Renal pelvis (tissue), 4 donors: ENCODE measurements around the gene FAM117B. TPM values are rescaled to one million over a fixed set of nuclear protein-coding genes. Genes with fewer than 3 reads are reported as not detected.
"Not testable (repeated sequence)": the region's sequence is repeated elsewhere in the genome, so short reads cannot be mapped to it uniquely, and the experiment has no call there.

Experiments
- DNase-seq: peaks from one replicate; pipeline ENCODE4 v3.0.0-alpha.2; 2013
- polyA plus RNA-seq, 3 donors: library from polyadenylated mRNA; unstranded; fragments of 120-200 nt; gene quantifications; one replicate each; pipeline ENCODE4 v1.2.1, GENCODE V29; 2013; ENCODE audit not compliant: insufficient read length in 3 of 3

FAM117B gene
- polyA plus RNA-seq, 3 donors, result 22.7 to 30.4 (median 29.4) TPM

- DNase-seq, result no peak
Observed at GRCh38 chr2:202693503-202693902, 58.7 kb downstream of the FAM117B start.

GRCh38 chr2:202695166-202695565, 60.4 kb downstream of the FAM117B start:
- DNase-seq, result no peak

GRCh38 chr2:202700075-202700901, 65.5 kb downstream of the FAM117B start:
- DNase-seq, result no peak

DNA sequence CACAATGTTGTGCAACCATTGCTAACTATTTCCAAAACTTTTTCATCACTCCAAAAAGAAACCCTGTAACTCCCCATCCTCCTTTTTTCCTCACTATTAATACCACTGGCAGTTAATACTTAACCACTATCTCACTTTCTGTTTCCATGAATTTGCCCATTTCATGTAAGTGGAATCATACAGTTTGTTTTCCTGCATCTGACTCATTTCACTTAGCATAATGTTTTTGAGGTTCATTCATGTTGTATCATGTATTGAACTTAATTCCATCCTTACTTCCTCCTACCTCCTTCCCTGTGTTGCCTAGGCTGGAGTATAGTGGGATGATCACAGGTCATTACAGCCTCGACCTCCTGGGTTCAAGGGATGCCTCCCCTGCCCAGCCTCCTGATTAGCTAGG, 68.3 kb downstream of the FAM117B start:
- DNase-seq, result no peak

GRCh38 chr2:202704248-202704647, 69.5 kb downstream of the FAM117B start:
- no peak for DNase-seq

DNA sequence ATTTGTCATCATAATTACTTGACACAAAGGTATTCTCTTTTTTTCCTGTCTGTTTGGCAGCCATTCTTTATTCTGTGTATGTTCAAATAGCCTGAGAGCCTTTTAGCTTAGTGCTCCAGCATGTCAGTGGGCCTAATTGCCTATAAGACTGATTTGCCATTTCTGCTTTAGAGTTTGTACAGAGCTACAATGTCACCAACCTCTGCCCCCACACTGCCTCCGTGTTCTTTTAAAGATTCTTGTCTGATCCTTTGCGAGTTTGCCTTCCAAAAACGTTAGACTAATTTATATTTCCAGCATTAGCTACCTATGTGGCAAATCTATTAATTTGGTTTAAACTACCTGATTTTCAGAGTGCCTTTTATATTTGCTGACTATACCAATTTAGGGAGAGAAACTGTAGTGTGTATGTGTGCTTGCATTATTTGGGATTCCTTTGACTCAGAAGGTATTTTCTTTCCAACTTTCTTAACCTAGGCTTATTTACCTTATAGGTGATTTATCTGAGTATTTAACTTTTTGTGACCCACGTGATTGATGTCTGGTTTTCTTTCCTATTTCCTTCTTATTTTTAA, 70.8 kb downstream of the FAM117B start:
- DNase-seq, result no peak

DNA sequence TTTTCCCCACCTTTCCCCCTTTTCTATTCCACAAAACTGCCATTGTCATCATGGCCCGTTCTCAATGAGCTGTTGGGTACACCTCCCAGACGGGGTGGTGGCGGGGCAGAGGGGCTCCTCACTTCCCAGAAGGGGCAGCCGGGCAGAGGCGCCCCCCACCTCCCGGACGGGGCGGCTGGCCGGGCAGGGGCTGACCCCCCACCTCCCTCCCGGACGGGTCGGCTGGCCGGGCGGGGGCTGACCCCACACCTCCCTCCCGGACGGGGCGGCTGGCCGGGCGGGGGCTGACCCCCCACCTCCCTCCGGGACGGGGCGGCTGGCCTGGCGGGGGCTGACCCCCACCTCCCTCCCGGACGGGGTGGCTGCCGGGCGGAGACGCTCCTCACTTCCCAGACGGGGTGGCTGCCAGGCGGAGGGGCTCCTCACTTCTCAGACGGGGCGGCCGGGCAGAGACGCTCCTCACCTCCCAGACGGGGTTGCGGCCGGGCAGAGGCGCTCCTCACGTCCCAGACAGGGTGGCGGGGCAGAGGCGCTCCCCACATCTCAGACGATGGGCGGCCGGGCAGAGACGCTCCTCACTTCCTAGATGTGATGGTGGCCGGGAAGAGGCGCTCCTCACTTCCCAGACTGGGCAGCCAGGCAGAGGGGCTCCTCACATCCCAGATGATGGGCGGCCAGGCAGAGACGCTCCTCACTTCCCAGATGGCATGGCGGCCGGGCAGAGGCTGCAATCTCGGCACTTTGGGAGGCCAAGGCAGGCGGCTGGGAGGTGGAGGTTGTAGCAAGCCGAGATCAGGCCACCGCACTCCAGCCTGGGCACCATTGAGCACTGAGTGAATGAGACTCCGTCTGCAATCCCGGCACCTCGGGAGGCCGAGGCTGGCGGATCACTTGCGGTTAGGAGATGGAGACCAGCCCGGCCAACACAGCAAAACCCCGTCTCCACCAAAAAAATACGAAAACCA, 80.5 kb downstream of the FAM117B start:
- DNase-seq, result not testable (repeated sequence)

- DNase-seq, result no peak
Observed at GRCh38 chr2:202716114-202716718, 81.4 kb downstream of the FAM117B start.

GRCh38 chr2:202716953-202717597, 82.3 kb downstream of the FAM117B start:
- no peak for DNase-seq

GRCh38 chr2:202717598-202718310, 83.0 kb downstream of the FAM117B start:
- DNase-seq, result no peak

- no peak for DNase-seq
Observed at GRCh38 chr2:202718614-202719013, 83.8 kb downstream of the FAM117B start.

- DNase-seq, result no peak
Observed at GRCh38 chr2:202720226-202720625, 85.5 kb downstream of the FAM117B start.

DNA sequence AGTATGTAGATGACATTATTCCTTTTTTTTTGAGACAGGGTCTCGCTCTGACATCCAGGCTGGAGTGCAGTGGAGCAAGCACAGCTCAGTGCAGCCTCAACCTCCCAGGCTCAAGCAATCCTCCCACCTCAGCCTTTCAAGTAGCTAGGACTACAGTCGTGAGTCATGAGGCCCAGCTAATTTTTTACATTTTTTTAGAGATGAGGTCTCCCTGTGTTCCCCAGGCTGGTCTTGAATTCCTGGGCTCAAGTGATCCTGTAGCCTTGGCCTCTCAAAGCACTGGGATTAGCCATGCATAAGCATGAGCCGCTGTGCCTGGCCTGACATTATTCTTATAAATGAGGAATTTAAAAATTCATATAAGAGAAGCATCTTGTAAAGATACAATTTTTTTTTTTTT, 86.9 kb downstream of the FAM117B start:
- DNase-seq, result no peak

- no peak for DNase-seq
Observed at GRCh38 chr2:202723746-202724145, 89.0 kb downstream of the FAM117B start.

DNA sequence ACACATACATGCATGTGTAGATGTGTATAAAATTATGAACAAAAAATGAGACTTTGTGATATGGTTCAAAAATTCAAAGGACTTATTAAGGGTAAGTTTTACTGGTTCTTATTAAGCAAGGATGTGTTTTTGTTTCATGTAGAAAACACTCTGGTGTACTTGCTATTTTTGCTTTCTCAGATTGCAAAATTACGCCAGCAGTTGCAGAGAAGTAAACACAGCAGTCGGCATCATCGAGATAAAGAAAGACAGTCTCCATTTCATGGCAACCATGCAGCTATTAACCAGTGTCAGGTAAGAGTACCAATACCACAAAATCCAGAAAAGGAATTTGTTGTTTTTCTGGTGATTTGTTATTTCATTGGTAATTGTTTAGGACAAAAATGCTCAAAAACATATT, 91.3 kb downstream of the FAM117B start:
- no peak for DNase-seq

DNA sequence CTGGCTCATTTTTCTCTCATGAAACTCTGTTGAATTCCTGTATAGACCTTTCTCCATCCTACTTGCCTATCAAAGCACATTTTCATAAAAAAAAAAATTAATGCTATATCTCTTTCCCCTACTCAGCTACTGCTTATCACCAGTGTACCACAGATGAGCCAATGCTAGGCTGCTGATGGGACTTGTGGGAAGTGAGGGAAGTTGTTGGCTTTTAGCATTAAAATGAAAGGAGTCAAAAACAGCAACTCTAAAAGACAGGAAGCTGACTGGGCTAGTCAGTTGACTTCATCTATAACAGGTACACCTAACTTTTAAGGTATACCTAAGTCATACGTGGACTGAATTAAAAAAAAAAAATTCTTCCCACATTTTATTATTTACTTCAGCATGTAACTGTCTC, 102.1 kb downstream of the FAM117B start:
- no peak for DNase-seq

DNA sequence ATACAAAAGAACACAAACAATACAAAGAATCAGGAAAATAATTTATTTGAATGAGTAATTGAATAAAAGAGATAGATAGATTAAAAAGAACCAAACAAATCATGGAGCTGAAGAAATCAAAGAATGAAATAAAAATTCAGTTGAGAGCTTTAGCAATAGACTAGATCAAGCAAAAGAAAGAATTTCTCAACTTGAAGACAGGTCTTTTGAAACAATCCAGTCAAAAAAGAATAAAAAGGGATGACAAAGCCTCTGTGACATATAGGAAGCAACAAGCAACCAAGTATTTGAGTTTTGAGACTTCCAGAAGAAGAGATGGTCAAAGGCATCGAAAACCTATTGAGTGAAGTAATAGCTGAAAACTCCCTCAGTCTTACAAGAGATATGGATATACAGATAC, 108.8 kb downstream of the FAM117B start:
- no peak for DNase-seq

- no peak for DNase-seq
Observed at GRCh38 chr2:202749477-202749876, 114.7 kb downstream of the FAM117B start.

DNA sequence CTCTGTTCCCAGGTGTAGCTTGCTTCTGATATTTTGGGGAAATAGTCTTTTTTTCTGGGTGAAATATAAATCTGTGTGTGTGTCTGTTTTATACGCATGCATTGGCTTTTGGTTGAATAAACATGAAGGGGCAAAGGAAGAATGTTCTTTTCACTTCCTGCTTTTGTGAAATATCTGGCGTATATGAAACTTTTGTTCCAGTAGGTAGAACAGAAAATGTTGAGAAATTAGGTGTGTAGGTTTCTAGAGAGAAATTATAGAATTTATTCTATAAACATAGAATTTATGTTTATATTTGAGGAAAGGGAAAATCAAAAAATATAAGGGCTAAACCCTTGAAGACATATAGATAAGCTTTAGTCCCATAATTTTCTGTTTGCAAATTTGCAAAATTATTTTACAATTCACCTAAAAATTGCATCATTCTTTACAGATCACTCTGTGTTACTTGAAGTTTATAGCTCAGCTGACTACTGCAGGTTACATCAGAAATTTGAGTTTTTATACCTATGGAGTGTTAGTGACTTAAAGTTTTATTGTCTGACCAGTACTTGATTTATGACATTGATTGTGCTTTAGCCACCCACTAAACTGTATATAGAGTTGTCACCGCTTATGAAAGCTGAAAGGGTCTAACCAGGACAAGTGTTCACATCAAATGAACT, 116.1 kb downstream of the FAM117B start:
- no peak for DNase-seq

- DNase-seq, result no peak
Observed at GRCh38 chr2:202752071-202752470, 117.3 kb downstream of the FAM117B start.
